HG03354 (cell line): Measurements from ENCODE around the gene ARMC9.
"Not testable (repeated sequence)": the region's sequence is repeated elsewhere in the genome, so short reads cannot be mapped to it uniquely, and the experiment has no call there.

Experiments used
- ATAC-seq: cut with Tn5 transposase; IDR thresholded peaks from one replicate; pipeline ENCODE4 v1.9.1; 2021; ENCODE audit warnings: mild to moderate bottlenecking; ENCODE audit not compliant: unreplicated experiment, poor library complexity, severe bottlenecking

The ARMC9 gene

GRCh38 chr2:231228223-231228622 is 29.8 kb downstream of the ARMC9 start:
- peak; percentile 81 for ATAC-seq

GRCh38 chr2:231228974-231229529 is 30.6 kb downstream of the ARMC9 start:
- ATAC-seq, result peak; percentile 31

- ATAC-seq, result no peak
Measured at GRCh38 chr2:231235217-231235616, 36.8 kb downstream of the ARMC9 start.

- no peak for ATAC-seq
Measured at GRCh38 chr2:231238689-231239088, 40.3 kb downstream of the ARMC9 start.

GRCh38 chr2:231239751-231240150 is 41.3 kb downstream of the ARMC9 start:
- no peak for ATAC-seq

- no peak for ATAC-seq
Measured at GRCh38 chr2:231241755-231242507, 43.5 kb downstream of the ARMC9 start.

- no peak for ATAC-seq
Measured at GRCh38 chr2:231243866-231244265, 45.4 kb downstream of the ARMC9 start.

GRCh38 chr2:231244382-231245248 is 46.2 kb downstream of the ARMC9 start:
- ATAC-seq, result no peak

GRCh38 chr2:231245249-231246094 is 47.0 kb downstream of the ARMC9 start:
- no peak for ATAC-seq

- ATAC-seq, result no peak
Measured at GRCh38 chr2:231246171-231246842, 47.9 kb downstream of the ARMC9 start.

- no peak for ATAC-seq
Measured at GRCh38 chr2:231250146-231250545, 51.7 kb downstream of the ARMC9 start.

GRCh38 chr2:231250698-231251097 is 52.3 kb downstream of the ARMC9 start:
- no peak for ATAC-seq

GRCh38 chr2:231253292-231253691 is 54.9 kb downstream of the ARMC9 start:
- ATAC-seq, result not testable (repeated sequence)

GRCh38 chr2:231256494-231256893 is 58.1 kb downstream of the ARMC9 start:
- no peak for ATAC-seq

- no peak for ATAC-seq
Measured at GRCh38 chr2:231257763-231258162, 59.3 kb downstream of the ARMC9 start.

- no peak for ATAC-seq
Measured at GRCh38 chr2:231258701-231259100, 60.3 kb downstream of the ARMC9 start.

GRCh38 chr2:231259104-231259503 is 60.7 kb downstream of the ARMC9 start:
- ATAC-seq, result no peak

GRCh38 chr2:231260442-231261208 is 62.2 kb downstream of the ARMC9 start:
- ATAC-seq, result no peak
